HK-2 (cell line): ENCODE measurements around the gene TRPM1.
A peak's percentile ranks its signal among the peaks of the same experiment; 100 is the strongest.

Experiments
- DNase-seq: peaks from one replicate; pipeline ENCODE4 v3.0.0-alpha.2; 2018; ENCODE audit not compliant: unreplicated experiment

The TRPM1 gene

GRCh38 chr15:31049682-31050615, 51.6 kb downstream of the TRPM1 start:
- DNase-seq = no peak

DNA sequence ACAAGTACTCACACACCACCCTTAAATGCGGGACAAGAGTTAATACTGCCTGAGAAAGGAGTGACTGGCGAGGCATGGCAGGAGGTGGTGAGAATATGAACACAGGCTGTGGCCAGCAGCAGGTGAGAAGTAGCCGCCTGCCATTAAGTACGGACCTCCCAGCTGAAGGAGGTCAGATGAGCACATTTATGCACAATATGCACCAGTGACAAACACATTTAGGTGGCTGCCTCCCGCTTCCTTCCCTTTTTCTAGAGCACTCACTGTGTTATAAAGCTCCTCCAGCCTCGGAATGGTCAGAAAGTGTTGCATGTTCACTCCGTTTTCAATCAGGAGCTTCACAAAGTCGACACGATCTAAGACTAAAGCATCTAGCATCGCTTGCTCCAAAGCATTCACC, 52.4 kb downstream of the TRPM1 start:
- no peak for DNase-seq

DNA sequence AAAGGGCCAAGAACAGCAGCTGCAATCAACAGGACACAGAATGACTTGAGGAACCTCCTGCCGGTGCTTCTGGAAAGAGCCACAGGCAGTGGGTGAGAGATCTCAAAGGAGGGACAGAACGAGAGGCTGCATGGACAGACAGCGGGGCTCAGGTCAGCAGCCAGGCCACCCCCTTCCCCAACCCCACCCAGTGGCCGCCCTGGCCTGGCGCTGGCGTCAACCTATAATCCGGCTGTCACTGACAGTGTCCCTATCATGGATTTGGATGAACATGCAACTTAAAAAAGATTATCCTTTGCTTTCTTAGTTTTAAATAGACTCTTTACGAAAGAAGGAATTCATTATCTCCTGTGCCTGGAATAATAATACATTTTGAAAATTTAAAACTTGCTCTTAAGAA, 54.1 kb downstream of the TRPM1 start:
- DNase-seq = no peak

- DNase-seq = no peak
Observed at GRCh38 chr15:31046759-31047359, 54.7 kb downstream of the TRPM1 start.

DNA sequence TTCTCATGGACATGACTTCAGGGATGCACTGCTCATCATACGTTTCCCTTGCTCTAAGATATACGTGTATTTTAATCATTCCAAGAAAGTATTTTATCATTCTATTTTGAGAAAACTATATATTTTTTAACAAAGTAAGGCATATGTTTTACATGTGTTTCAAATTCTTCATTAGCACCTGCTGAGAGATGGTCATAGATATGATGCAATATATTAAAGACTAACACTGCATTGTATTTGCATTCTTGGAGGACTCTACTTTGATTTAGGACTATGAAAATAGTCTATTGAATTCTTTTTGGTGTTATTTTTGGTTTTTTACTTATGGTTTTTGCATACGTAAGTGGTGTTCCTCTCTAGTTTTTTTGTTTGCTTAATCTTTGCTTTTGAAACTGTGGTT, 55.9 kb downstream of the TRPM1 start:
- DNase-seq = no peak

DNA sequence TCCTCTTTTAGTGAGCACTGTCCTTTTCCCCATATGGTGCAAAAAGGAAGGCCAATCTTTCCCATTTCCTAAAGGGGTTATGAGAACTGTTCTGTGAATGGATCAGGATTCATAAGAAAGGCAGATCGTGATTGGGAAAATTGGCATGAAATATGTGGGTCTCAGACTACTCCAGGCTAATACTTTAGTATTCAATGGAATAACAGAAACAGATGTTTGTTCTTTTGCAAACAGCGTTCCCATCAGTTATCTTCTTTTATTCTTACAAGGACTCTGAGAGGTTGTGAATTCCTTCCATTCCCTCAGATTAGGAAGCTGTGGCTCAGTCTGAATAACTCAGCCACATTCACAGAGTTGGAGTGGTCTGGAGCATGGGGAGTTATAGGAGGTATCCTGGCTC, 58.8 kb downstream of the TRPM1 start:
- DNase-seq = no peak

GRCh38 chr15:31041610-31042009, 59.9 kb downstream of the TRPM1 start:
- DNase-seq = no peak

- DNase-seq = no peak
Observed at GRCh38 chr15:31040611-31041010, 60.9 kb downstream of the TRPM1 start.

GRCh38 chr15:31039961-31040360, 61.6 kb downstream of the TRPM1 start:
- DNase-seq = no peak

- no peak for DNase-seq
Observed at GRCh38 chr15:31037731-31038477, 63.6 kb downstream of the TRPM1 start.

GRCh38 chr15:31036783-31037182, 64.7 kb downstream of the TRPM1 start:
- no peak for DNase-seq

- no peak for DNase-seq
Observed at GRCh38 chr15:31035610-31036009, 65.9 kb downstream of the TRPM1 start.

DNA sequence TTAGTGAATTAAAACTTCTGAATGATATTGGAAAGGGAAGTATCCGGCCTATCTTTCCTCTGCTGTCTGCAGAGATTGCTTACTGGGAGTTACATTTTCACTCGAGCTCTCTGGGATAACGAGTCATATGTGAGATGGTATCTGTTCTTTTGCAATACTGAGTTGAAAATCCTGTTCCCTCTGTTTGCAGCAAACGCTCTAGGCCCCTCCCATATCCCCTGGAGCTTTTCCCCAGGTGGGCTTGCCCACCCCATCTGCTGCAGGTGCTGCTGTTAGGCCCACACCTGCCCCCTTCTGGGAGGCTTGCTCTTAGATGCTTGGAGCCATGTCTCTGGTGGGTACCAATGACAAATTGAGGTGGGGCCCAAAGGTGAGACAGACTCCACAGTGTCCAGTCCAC, 67.4 kb downstream of the TRPM1 start:
- DNase-seq = no peak

DNA sequence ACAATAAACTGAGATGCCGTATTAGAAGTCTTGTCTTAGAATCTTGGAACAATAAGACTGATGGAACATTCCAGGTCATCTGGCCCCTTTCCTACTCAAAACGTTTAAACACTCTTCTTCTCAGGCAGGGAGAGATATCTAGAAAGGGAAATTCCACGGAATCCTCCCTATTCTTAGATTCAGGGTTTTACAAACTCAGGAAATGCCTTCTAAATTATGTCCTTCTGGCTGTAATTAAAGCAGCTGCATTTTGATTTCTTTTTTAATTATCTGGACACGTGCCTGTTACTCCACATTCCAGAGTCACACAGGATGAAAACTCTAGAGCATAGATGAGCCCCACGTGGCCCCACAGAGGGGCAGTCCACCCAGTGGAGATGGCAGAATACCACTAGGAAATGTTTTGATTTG, 68.6 kb downstream of the TRPM1 start:
- no peak for DNase-seq

DNA sequence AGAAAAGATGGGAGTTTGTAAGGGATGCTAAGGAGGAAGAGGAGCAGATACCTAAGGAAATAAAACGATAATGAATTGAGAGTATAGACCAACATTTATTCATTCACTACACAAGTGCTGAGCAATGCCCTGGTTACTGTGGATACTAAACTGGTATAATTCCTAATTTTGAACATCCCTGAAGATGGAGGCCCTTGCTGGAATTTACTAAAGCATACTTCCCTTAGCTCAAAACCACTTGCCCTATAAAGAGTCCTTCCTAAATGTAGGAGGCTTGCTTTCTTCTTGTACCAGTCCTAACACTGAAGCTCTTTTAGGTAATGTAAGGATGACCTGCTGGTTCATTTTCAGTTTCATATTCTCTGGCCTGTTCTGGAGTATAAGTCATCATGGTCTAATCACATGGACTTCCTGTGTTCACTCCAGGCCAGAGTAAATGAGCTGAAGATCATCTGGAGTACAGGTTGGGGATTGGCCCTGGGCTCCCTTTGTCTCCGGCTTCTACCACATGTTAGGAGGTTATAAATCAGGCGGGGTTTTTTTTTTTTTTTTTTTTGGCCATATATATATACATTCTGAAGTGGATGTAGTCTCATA, 70.0 kb downstream of the TRPM1 start:
- no peak for DNase-seq

DNA sequence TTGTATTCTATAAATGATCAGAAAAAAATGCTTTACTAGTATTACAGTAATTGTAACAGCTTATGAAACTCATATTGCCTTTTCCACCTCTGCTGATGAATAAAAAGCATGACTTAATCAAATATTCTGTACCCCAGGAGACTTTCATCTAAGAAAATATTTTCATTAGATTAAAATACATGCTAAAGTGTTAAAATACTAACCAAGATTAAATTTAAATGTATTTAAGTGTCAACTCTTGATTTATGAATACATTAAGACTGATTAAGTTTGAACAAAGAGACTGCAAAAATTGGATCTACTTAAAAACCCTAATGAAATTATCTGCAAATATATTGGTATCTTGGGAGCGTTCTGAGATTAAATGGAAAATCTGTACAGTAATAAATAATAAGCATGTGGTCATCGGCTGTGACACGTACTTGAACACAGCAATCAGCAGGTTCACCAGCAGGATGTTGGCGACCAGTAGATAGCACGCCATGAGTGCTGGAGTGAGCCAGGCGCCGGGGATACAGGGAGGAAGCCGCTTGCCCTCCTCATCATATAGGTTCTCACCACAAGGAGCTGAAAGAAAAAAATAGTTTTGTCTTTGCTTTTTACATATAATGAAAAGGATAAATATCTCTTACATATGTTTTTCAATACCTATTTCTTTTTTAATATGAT, 73.5 kb downstream of the TRPM1 start:
- DNase-seq = no peak

DNA sequence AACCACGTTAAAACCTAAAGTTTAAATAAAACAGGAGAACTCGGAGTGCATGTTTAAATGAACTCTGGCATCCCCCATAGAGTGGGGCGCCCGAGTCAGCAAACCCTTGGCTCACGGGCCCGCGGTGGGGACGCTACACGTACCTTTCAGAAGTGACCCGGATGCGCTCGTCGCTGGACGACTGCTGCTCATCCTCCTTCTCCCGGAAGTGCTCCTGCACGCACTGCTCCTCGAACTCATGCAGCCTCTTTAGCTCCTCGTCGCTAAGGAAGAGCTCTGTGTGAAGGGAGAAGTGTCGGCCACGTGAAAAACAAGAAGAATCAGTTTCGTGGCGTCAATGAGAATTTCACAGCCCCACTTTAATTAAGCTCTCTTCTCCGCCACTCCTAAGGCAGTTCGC, 75.5 kb downstream of the TRPM1 start:
- no peak for DNase-seq

DNA sequence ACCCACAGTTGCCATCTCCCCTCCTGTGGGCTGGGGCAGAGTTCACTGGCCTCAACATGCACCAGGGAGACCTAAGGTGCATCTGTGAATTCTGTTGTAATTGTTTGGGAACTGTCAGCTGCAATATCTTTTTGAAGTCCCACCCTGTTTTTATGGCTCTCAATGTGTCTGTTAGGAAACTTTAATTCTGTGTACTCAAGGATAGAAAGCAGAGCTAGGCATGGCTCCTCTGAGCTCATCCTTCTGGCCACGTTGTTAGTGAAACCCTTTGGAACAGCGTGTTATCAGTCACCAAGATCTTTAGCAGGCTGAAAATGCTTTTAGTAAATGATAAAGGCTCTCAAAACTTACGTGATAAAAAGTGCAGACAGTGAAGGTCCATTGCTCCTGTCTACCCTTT, 76.5 kb downstream of the TRPM1 start:
- DNase-seq = no peak

DNA sequence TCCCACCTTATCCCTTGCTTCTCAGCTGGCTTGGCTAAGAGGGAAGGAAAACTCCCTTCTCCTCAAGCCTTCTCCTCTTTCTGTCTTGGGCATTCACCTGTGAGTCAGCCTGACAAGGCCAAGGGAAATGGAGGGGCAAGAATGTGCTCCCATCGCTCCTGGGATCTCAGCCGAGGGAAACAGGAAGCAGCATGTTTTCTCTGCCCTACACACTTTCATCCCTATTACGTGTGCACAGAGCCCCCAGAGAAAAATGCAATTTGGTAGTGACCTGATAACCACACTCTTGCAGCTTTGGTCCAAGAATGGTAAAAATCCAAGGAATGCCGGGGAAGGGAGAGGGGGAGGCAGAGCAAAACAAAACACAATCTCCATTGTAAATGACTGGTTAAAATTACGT, 77.2 kb downstream of the TRPM1 start:
- peak; percentile 72 for DNase-seq

GRCh38 chr15:31023841-31024240, 77.7 kb downstream of the TRPM1 start:
- no peak for DNase-seq

DNA sequence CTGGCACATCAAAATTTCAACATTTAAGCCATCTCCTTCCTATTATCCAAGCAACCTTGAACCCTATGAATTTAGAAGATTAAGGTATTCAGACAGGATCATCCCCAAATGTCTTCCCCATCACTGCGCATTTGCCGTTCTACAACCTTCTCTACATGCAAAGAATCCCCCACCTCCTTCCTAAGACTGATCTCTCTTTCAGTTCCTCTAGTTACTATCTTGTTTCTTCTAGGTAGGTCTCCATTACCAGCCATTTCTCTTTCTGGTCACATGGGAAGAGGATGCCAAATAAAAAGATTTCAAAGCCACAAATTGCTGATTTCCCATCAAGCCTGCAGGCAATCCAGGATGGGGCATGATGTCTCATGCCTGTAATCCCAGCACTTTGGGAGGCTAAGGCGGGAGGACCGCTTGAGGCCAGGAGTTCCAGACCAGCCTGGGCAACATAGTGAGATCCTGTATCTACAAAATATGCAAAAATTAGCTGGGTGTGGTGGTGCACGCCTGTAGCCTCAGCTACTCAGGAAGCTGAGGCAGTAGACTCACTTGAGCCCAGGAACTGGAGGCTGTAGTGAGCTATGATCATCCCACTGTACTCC, 80.4 kb downstream of the TRPM1 start:
- no peak for DNase-seq
